Dendritic cell treated with granulocyte-macrophage colony-stimulating factor and Interleukin-4, amounts not matched to agents 40 ng/mL and 50 ng/mL, for 4 days (primary cell): ENCODE results near the gene SLC25A34.
A peak's percentile ranks its signal among the peaks of the same experiment; 100 is the strongest.

Experiments used
- H3K27ac Mint-ChIP-seq: one replicate; pipeline ENCODE4 v1.8.0; 2022; ENCODE audit warnings: mild to moderate bottlenecking, mixed read lengths
- H3K27me3 Mint-ChIP-seq: one replicate; pipeline ENCODE4 v1.8.0; 2022; ENCODE audit warnings: mild to moderate bottlenecking, mixed read lengths
- H3K36me3 Mint-ChIP-seq: one replicate; pipeline ENCODE4 v1.8.0; 2022; ENCODE audit warnings: low read depth, mixed read lengths
- H3K4me1 Mint-ChIP-seq: one replicate; pipeline ENCODE4 v1.8.0; 2022; ENCODE audit warnings: low read depth, mixed read lengths
- H3K4me3 Mint-ChIP-seq: one replicate; pipeline ENCODE4 v1.8.0; 2022; ENCODE audit warnings: mild to moderate bottlenecking, moderate library complexity, mixed read lengths
- H3K9me3 Mint-ChIP-seq: one replicate; pipeline ENCODE4 v1.8.0; 2022; ENCODE audit warnings: mixed read lengths
- intact Hi-C: fragments of 100-400 bp; cut with micrococcal nuclease; formaldehyde crosslinking; loops from one replicate; pipeline ENCODE4 v1.15.0; 2022

Gene SLC25A34

DNA sequence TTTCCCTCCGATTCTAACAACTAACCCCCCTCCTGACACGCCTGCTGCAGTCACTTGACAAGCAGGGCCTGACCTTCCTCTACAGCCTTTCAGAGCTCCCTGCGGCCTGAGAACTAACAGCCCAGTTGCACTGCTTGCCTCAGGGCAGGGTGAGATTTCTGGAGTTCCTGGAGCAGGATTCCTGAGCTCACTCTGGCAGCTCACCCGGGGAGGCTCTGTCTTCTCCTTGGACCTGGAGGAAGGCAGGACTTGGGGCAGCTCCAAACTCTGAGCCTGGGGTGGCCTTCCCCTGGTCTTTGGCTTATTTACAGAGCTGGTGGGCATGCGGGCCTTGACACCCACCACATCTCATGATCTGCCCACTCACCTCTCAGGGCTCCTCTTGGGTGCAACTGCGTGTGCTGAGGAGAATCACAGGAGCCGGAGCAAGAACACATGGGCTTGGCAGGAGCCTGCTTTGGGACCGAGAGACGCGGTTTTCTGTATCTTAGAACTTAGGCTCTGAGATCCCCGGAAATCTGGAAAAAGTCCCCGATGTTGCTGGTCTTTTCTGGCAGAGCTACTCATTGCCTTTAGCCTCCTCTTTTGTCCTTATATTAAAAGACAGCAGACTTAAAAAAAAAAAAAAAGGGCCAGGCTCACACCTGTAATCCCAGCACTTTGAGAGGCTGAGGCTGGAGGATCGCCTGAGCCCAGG, 13.1 kb upstream of the SLC25A34 start:
- no peak overlapping the region for H3K27ac Mint-ChIP-seq
- no peak overlapping the region for H3K4me3 Mint-ChIP-seq
- H3K27me3 Mint-ChIP-seq, result no peaks in the 10 kb centered on the region
- H3K9me3 Mint-ChIP-seq, result no peaks in the 10 kb centered on the region
- H3K36me3 Mint-ChIP-seq, result peaks cover 100% of the 10 kb centered on the region
- intact Hi-C loops, result no loop called here
- H3K4me1 Mint-ChIP-seq, result peaks cover 6% of the 10 kb centered on the region

DNA sequence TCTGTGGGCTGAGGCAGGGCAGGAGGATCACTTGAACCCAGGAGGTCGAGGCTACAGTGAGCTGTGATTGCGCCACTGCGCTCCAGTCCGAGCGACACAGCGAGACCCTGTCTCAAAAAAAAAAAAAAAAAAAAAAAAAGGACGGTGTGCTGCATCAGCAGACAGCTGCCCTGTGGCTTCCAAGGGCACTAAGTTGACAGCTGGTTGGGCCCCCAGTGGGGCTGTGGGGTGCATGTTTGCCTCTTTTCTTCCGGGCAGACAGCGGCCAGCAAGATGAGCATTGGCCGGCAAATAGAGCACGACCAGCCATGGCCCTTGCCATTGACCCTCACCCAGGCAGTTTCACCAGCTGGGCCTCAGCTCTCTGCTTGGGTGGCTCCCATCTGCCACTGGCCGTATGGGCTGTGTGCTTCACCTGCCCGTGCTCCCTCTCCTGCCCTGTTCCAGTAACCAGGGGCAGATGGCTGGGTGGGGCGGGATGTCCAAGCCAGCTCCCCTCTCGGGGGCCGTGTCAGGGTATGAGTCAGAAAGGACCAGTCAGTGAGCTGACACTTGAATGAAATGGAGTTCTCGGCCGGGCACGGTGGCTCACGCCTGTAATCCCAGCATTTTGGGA, 12.3 kb upstream of the SLC25A34 start:
- intact Hi-C loops, result no loop called here

DNA sequence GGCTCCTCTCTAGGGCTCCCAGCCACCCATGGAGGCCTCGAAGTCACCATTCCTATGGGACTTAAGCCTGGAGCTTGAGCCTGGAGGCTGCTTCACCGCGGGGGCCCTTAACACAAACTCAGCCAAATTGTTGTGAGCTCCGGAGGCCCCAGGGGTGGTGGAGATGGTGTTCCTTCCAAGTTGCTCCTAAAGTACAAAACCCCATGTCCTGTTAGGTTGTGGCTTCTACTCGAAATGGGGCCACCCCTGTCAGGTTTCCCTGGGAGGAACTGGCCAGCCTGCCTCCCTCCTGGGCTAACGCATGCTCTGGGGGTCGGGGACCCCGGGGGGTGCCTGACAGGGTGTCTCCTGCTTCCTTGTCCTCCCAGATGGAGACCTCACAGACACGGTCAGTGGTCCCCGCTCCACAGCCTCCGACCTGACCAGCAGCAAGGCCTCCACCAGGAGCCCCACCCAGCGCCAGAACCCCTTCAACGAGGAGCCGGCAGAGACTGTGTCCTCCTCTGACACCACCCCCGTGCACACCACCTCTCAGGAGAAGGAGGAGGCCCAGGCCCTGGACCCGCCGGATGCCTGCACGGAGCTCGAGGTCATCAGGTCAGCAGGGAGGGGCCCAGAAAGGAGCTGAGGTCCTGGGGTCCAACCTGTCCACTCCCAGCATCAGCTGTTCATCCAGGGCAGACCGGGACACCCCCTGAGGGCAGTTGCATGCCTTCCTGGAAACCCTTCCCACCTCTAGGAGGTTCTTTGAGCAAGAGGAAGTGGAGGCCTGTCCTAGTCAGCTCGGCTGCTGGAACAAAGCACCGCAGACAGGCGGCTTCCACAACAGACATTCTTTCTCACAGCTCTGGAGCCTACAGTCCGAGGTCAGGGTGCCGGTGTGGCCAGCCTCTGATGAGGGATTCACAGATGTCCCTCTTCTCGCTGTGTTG, 10.8 kb upstream of the SLC25A34 start:
- no peak overlapping the region for H3K4me3 Mint-ChIP-seq
- H3K27me3 Mint-ChIP-seq, result no peaks in the 10 kb centered on the region
- H3K9me3 Mint-ChIP-seq, result no peaks in the 10 kb centered on the region
- H3K27ac Mint-ChIP-seq, result peak overlapping the region; percentile 45
- intact Hi-C loops, result no loop called here
- H3K4me1 Mint-ChIP-seq, result peaks cover 6% of the 10 kb centered on the region
- peaks cover 100% of the 10 kb centered on the region for H3K36me3 Mint-ChIP-seq

More for the DNA sequence above, 12.3 kb upstream of the SLC25A34 start:
- Mint-ChIP-seq H3K27me3 (no peaks in the 10 kb centered on the region), H3K36me3 (peaks cover 100% of the 10 kb centered on the region), H3K4me3 (no peak overlapping the region), H3K9me3 (no peaks in the 10 kb centered on the region), H3K27ac (no peak overlapping the region), H3K4me1 (peaks cover 6% of the 10 kb centered on the region)

DNA sequence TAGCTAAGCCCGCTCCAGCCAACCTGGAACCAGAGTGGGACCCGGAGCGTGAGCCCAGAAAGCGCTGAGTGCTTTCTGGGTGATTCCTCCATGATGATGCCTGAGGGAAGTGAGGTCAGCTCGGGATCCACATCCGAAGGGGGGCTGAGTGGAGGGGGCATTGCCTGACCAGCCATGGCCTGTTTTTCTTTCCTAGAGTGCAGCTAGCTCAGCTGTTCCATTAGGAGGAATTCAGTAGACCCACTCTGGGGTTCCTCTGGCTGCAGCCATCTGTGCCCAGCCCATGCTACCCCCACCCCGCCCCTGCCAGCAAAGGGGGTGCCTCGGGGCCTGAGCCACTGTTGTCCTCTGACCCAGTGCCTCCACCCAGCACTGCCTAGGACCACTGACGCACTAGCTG, 9.6 kb upstream of the SLC25A34 start:
- Mint-ChIP-seq H3K4me1 (no peaks in the 10 kb centered on the region), H3K36me3 (peaks cover 100% of the 10 kb centered on the region), H3K9me3 (no peaks in the 10 kb centered on the region), H3K4me3 (no peak overlapping the region), H3K27ac (no peak overlapping the region), H3K27me3 (no peaks in the 10 kb centered on the region)
- intact Hi-C loops, result no loop called here

DNA sequence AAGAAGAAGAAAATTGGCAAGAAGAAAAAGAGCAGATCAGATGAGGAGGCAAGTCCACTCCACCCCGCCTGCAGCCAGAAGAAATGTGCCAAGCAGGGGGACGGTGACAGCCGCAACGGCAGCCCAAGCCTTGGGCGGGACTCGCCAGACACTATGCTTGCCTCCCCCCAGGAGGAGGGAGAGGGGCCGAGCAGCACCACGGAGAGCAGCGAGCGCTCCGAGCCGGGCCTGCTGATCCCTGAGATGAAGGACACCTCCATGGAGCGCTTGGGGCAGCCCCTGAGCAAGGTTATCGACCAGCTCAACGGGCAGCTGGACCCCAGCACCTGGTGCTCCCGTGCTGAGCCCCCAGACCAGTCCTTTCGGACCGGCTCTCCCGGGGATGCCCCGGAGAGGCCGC, 9.0 kb upstream of the SLC25A34 start:
- intact Hi-C loops, result no loop called here
- no peaks in the 10 kb centered on the region for H3K9me3 Mint-ChIP-seq
- peaks cover 100% of the 10 kb centered on the region for H3K36me3 Mint-ChIP-seq
- H3K27ac Mint-ChIP-seq, result no peak overlapping the region
- H3K4me1 Mint-ChIP-seq, result no peaks in the 10 kb centered on the region
- no peak overlapping the region for H3K4me3 Mint-ChIP-seq
- no peaks in the 10 kb centered on the region for H3K27me3 Mint-ChIP-seq

DNA sequence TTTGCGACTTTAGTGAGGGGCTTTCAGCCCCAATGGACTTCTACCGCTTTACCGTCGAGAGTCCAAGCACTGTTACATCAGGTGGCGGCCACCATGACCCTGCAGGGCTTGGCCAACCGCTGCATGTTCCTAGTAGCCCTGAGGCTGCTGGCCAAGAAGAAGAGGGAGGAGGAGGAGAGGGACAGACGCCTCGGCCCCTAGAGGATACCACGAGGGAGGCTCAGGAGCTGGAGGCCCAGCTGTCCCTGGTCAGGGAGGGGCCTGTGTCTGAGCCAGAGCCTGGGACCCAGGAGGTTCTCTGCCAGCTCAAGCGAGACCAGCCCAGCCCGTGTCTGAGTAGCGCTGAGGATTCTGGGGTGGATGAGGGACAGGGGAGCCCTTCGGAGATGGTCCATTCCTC, 8.6 kb upstream of the SLC25A34 start:
- Mint-ChIP-seq H3K4me3 (no peak overlapping the region), H3K27ac (no peak overlapping the region), H3K27me3 (no peaks in the 10 kb centered on the region), H3K9me3 (no peaks in the 10 kb centered on the region), H3K36me3 (peaks cover 100% of the 10 kb centered on the region), H3K4me1 (no peaks in the 10 kb centered on the region)
- intact Hi-C loops, result no loop called here

DNA sequence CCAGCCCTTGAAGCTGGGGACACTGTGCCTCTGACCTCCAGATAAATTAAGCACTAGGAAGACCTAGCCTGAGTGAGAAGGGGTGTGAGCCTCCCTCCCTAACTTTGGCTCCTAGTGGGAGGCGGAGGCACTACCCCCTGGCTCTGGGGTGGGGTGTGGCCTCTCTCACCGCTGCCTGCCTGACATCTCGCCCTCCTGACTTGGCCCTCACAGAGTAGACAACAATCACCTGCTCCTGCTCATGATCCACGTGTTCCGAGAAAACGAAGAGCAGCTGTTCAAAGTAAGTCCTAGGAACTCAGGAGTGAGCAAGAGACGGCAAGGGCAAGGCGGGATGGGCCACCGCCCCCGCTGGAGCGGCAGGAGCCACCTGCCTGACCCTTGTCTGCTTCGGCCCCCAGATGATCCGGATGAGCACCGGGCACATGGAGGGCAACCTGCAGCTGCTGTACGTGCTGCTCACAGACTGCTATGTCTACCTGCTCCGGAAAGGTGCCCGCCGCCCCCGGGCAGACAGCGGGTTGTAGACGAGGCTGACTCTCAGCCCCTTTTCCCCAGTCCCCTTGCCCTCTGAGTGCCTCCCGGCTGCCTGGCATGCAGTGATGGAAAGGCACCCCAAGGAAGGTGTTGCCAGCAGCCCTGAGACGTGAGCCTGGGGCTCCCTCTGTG, 8.1 kb upstream of the SLC25A34 start:
- Mint-ChIP-seq H3K36me3 (peaks cover 100% of the 10 kb centered on the region), H3K9me3 (no peaks in the 10 kb centered on the region), H3K4me3 (no peak overlapping the region), H3K27me3 (no peaks in the 10 kb centered on the region), H3K4me1 (no peaks in the 10 kb centered on the region), H3K27ac (no peak overlapping the region)
- intact Hi-C loops, result no loop called here

DNA sequence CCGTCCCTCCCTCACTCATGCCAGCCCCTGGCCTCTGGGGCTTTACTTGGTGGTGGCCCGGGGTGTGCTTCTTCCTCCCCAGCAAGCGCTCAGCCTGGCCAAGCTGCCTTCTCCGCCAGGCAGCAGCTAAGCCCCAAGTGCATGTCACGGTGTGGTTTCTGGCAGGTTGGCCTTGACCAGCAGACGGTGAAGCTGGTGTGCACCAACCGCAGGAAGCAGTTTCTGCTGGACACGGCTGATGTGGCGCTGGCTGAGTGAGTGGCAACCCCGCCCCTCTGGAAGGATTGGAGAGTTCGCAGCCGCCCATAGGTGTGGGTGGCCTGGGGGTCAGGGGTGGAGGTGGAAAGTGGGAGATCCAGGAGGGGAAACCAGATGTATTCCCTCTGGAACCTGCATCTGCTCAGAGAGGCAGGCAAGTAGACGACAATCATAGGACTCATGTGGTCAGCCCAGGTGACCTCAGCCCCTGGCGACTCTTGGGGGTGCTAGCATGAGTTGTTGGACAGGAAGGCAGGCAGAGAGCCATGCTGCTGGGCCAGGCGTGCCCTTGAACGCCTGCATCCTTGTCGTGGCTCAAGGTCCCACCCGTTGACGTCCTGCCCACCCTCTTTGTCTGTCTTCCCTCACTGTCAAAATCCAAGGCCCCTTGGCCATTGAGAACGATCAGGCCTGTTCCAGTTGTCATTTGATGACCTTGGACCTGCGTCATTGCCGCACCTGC, 7.0 kb upstream of the SLC25A34 start:
- H3K9me3 Mint-ChIP-seq, result no peaks in the 10 kb centered on the region
- H3K27ac Mint-ChIP-seq, result no peak overlapping the region
- H3K4me3 Mint-ChIP-seq, result no peak overlapping the region

DNA sequence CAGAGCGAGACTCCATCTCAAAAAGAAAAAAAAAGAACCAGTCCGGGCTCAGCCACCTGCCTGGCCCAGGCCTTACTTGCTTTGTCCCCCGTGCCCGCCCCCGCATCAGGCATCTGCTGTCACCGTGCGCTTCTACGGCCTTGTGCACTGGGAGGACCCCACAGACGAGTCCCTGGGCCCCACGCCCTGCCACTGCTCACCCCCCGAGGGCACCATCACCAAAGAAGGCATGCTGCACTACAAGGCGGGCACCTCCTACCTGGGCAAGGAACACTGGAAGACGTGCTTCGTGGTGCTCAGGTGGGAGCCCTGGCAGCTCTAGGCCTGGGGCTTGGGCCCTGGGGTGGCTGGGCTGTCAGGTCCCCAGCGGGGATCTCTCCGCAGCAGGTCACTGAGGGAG, 5.6 kb upstream of the SLC25A34 start:
- no peak overlapping the region for H3K4me3 Mint-ChIP-seq

More for the DNA sequence above, 7.0 kb upstream of the SLC25A34 start:
- H3K36me3 Mint-ChIP-seq, result peaks cover 100% of the 10 kb centered on the region
- H3K27me3 Mint-ChIP-seq, result no peaks in the 10 kb centered on the region
- H3K4me1 Mint-ChIP-seq, result no peaks in the 10 kb centered on the region
- intact Hi-C loops, result no loop called here

DNA sequence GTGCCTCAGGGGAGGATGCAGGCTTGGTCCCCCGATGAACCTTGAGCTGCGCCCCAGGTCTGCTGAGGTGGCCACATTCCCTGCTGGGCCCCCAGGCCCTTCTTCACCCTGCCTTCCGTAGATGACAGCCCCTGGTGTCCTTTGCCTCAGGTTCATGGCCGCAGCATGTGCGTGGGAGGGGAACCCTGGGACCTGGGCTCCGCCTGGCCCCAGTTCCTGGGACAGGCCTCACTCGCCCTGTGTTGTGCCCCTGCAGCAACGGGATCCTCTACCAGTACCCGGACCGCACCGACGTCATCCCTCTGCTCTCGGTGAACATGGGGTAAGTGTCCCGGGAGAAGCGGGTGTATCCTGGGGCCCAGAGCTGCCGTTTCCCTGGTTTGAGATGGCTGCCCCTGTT, 5.1 kb upstream of the SLC25A34 start:
- no peaks in the 10 kb centered on the region for H3K27me3 Mint-ChIP-seq
- H3K27ac Mint-ChIP-seq, result no peak overlapping the region
- H3K4me3 Mint-ChIP-seq, result no peak overlapping the region
- intact Hi-C loops, result no loop called here
- no peaks in the 10 kb centered on the region for H3K4me1 Mint-ChIP-seq
- H3K9me3 Mint-ChIP-seq, result no peaks in the 10 kb centered on the region
- peaks cover 100% of the 10 kb centered on the region for H3K36me3 Mint-ChIP-seq

More for the DNA sequence above, 5.6 kb upstream of the SLC25A34 start:
- Mint-ChIP-seq H3K9me3 (no peaks in the 10 kb centered on the region), H3K36me3 (peaks cover 100% of the 10 kb centered on the region), H3K27me3 (no peaks in the 10 kb centered on the region), H3K4me1 (no peaks in the 10 kb centered on the region), H3K27ac (no peak overlapping the region)
- intact Hi-C loops, result no loop called here

DNA sequence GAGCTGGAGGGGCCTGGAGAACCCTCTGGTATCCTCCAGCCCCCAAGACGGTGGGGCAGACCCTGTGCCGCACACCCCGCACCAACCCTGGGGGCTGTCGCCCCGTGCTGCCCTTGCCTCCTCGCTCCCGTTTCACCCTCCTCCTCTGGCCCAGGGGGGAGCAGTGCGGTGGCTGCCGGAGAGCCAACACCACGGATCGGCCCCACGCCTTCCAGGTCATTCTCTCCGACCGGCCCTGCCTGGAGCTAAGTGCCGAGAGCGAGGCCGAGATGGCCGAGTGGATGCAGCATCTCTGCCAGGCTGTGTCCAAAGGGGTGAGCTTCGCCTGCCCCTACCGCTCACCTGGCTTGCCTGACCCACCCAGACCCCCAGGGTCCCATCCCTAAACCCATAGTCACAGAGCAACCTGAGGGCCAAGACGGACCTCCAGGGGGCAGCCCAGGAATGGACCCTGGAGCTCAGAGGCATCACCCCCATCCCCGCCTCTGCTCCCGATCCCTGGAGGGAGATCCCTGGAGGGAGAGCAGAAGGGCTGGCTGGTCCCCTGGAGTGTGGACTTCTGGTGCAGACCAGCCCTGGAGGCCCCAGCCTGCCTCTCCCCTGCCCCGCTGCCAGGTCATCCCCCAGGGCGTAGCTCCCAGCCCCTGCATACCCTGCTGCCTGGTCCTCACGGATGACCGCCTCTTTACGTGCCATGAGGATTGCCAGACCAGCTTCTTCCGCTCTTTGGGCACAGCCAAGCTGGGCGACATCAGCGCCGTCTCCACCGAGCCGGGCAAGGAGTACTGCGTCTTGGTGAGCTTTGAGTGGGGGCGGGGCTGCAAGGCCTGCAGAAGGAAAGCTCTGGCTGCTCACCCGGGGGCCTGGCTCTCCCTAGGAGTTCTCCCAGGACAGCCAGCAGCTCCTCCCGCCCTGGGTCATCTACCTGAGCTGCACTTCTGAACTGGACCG, 4.0 kb upstream of the SLC25A34 start:
- Mint-ChIP-seq H3K4me1 (no peaks in the 10 kb centered on the region), H3K9me3 (no peaks in the 10 kb centered on the region), H3K27ac (no peak overlapping the region), H3K27me3 (no peaks in the 10 kb centered on the region), H3K36me3 (peaks cover 96% of the 10 kb centered on the region), H3K4me3 (no peak overlapping the region)
- intact Hi-C loops, result no loop called here

DNA sequence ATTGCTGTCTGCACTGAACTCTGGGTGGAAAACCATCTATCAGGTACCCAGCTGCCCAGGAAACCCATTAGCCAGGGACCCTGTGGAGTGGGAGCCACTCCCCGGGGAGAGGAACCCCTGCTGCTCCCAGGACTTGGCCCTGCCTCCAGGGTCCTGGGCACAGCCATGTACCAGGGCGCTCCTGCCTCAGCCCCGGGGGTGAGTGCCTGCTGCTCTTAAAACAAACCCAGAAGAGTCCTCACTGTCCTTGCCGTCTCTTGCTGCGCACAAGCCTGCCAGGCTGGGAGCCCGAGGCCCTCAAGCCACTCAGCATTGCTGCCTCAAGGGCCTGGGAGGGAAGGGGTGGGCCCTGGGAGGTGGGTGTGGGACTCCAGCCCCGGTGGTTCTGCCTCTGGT, 3.4 kb upstream of the SLC25A34 start:
- intact Hi-C loops, result no loop called here
- Mint-ChIP-seq H3K27me3 (no peaks in the 10 kb centered on the region), H3K36me3 (peaks cover 91% of the 10 kb centered on the region), H3K4me1 (no peaks in the 10 kb centered on the region), H3K4me3 (no peak overlapping the region), H3K27ac (no peak overlapping the region), H3K9me3 (no peaks in the 10 kb centered on the region)
